Esophagus squamous epithelium (tissue), 4 donors: ENCODE measurements around the gene CDH16.

ENCODE experiments used
- CTCF ChIP-seq, 6 experiments: fragments of 450-650 bp in 4 of 6; fragments of 200-600 bp in 2 of 6; sonication (generic) in 2 of 6; IDR thresholded peaks; one replicate each; pipeline ENCODE4 v1.5.1; 2016 to 2019; ENCODE audit warnings: antibody characterized with exemption in 6 of 6, mild to moderate bottlenecking in 4 of 6, moderate library complexity in 4 of 6
- POLR2A ChIP-seq, 4 donors: fragments of 450-650 bp; IDR thresholded peaks; one replicate each; pipeline ENCODE4 v1.6.1; 2017; ENCODE audit warnings: antibody characterized with exemption in 4 of 4, mild to moderate bottlenecking in 4 of 4, moderate library complexity in 3 of 4

DNA sequence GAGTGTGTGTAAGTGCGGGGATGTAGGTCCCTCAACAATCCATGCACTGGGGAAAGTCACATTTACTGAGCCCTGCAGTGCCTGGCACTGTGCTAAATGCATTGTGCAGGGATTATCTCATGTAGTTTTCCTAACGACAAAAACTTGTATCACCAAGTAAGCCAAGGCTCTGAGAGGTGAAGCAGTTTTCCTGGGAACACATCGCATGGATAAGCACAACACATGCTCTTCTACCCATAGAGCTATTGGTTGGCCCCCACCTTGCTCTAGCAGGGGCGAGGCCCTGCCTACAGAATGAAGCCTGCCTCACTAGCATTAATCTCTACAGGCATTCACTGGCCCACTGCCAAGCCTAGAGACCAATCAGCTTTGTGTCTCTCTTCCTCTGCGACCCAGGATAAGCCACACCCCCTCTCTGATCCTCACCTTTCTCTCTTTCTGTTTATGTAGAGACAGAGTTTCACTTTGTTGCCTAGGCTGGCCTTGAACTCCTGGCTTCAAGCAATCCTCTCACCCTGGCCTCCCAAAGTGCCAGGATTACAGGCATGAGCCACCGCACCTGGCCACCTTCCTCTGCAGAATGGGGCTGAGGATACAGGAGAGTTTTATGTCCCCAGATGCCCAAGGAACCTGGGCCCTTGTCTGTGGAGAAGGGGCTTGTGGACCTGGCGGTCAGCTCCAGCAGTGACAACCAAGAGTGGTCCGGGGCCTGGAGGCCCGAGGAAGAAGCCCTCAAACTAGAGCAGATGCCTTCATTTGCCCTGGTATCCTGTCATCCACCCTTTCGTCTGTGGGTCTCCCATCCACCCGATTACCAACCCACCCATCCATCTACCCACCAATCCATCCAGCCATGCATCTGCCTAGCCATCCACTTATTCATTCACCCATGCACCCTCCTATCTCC lies 12.8 kb downstream of the CDH16 start:
- TF ChIP-seq CTCF (IDR thresholded peaks at IDR 0.05) (no peak), POLR2A (IDR thresholded peaks at IDR 0.05) (peak in 1 of 4 donors; percentile 16)
